ENCODE measurements around the gene MYO5B. TPM values are rescaled to one million over a fixed set of nuclear protein-coding genes. Genes with fewer than 3 reads are reported as not detected.

MYO5B gene
- total and polyA plus RNA-seq, 2 donors (not counting 1 experiment from before 2014, with no cell fraction given), result 0.30 to 1.7 TPM

- no peaks in the 10 kb centered on the region for H3K36me3 ChIP-seq (replicated peaks in 1 of 2; ENCODE audit: control extremely low read depth in 1 of 2, control insufficient read depth in 1 of 2, extremely low read depth in 1 of 2, insufficient read depth in 2 of 2, low read length in 1 of 2)
- H3K4me3 Mint-ChIP-seq, result no peak overlapping the region
- no peak overlapping the region for H3K4me3 ChIP-seq (ENCODE audit: control extremely low read depth in 1 of 5, extremely low read depth in 1 of 5, insufficient read depth in 1 of 5, low read depth in 2 of 5, low read length in 4 of 5)
- H4K20me1 ChIP-seq (ENCODE audit: control insufficient read depth, insufficient read depth, low read length, poor library complexity, severe bottlenecking), result no peaks in the 10 kb centered on the region
- no peaks in the 10 kb centered on the region for H3K9me3 ChIP-seq (ENCODE audit: control extremely low read depth in 1 of 3, control insufficient read depth in 2 of 3, insufficient read depth in 1 of 3, low read length in 2 of 3)
- H2AFZ ChIP-seq (ENCODE audit: insufficient read depth, low read depth, low read length, poor library complexity, severe bottlenecking), result no peak overlapping the region
- no peaks in the 10 kb centered on the region for H3K4me1 Mint-ChIP-seq
- no peaks in the 10 kb centered on the region for H3K79me2 ChIP-seq (ENCODE audit: control insufficient read depth, insufficient read depth, low read length)
- peaks cover 11% of the 10 kb centered on the region for H3K27me3 Mint-ChIP-seq
- no peak overlapping the region for H3K27ac ChIP-seq (ENCODE audit: low read length in 2 of 2)
- ATAC-seq (ENCODE audit: low read depth), result no peak
- no peak overlapping the region for H3K9ac ChIP-seq (ENCODE audit: low read length)
- no peaks in the 10 kb centered on the region for H3K4me1 ChIP-seq (ENCODE audit: control insufficient read depth in 2 of 2, insufficient read depth in 2 of 2, low read length in 2 of 2)
- TF ChIP-seq, protein P1, sequence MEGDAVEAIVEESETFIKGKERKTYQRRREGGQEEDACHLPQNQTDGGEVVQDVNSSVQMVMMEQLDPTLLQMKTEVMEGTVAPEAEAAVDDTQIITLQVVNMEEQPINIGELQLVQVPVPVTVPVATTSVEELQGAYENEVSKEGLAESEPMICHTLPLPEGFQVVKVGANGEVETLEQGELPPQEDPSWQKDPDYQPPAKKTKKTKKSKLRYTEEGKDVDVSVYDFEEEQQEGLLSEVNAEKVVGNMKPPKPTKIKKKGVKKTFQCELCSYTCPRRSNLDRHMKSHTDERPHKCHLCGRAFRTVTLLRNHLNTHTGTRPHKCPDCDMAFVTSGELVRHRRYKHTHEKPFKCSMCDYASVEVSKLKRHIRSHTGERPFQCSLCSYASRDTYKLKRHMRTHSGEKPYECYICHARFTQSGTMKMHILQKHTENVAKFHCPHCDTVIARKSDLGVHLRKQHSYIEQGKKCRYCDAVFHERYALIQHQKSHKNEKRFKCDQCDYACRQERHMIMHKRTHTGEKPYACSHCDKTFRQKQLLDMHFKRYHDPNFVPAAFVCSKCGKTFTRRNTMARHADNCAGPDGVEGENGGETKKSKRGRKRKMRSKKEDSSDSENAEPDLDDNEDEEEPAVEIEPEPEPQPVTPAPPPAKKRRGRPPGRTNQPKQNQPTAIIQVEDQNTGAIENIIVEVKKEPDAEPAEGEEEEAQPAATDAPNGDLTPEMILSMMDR (IDR thresholded peaks at IDR 0.05), result no peak
- no peak for TF ChIP-seq EZH2 (IDR thresholded peaks at IDR 0.05; ENCODE audit: borderline replicate concordance, insufficient read depth, low read depth, low read length, poor library complexity, severe bottlenecking)
- H3K27me3 ChIP-seq (replicated peaks in 1 of 4; ENCODE audit: control extremely low read depth in 1 of 4, control insufficient read depth in 3 of 4, insufficient read depth in 4 of 4, low read length in 3 of 4), result no peaks in the 10 kb centered on the region
- WGBS (ENCODE audit: insufficient coverage), result 98% methylated on average over 6 of the region's 7 CpGs
- no peak for DNase-seq
- ChIA-PET CTCF (interaction anchor here (1.6 kb wide), 1 partner anchor 342 kb away, joined by 3 read pairs; no protein-coding TSS in a partner anchor), POLR2A (no interaction called here)
- no peak overlapping the region for H3K4me2 ChIP-seq (replicated peaks; ENCODE audit: low read depth, low read length, poor library complexity, severe bottlenecking)
- no peaks in the 10 kb centered on the region for H3K9me3 Mint-ChIP-seq (ENCODE audit: insufficient read depth)
- H3K27ac Mint-ChIP-seq, result no peak overlapping the region
- intact Hi-C loops (cut with micrococcal nuclease), result no loop called here
These were observed 341.9 kb downstream of the MYO5B start for GRCh38 chr18:49853011-49853410.

GRCh38 chr18:49851624-49852023, 343.3 kb downstream of the MYO5B start:
- no peak overlapping the region for H3K4me3 ChIP-seq (ENCODE audit: control extremely low read depth in 1 of 5, extremely low read depth in 1 of 5, insufficient read depth in 1 of 5, low read depth in 2 of 5, low read length in 4 of 5)
- POLR2A ChIA-PET, result no interaction called here
- ATAC-seq (ENCODE audit: low read depth) (no peak), DNase-seq (no peak)
- no peak overlapping the region for H3K4me3 Mint-ChIP-seq
- H3K27ac ChIP-seq (ENCODE audit: low read length in 2 of 2), result no peak overlapping the region
- no peaks in the 10 kb centered on the region for H4K20me1 ChIP-seq (ENCODE audit: control insufficient read depth, insufficient read depth, low read length, poor library complexity, severe bottlenecking)
- peaks cover 17% of the 10 kb centered on the region for H3K27me3 Mint-ChIP-seq
- no peak overlapping the region for H3K27ac Mint-ChIP-seq
- TF ChIP-seq, protein P1 (IDR thresholded peaks at IDR 0.05), result no peak
- TF ChIP-seq EZH2 (IDR thresholded peaks at IDR 0.05; ENCODE audit: borderline replicate concordance, insufficient read depth, low read depth, low read length, poor library complexity, severe bottlenecking), result no peak
- no peaks in the 10 kb centered on the region for H3K4me1 Mint-ChIP-seq
- intact Hi-C loops (cut with micrococcal nuclease), result no loop called here
- 33% methylated on average over 1 of the region's 4 CpGs for WGBS (ENCODE audit: insufficient coverage)
- no peak overlapping the region for H2AFZ ChIP-seq (ENCODE audit: insufficient read depth, low read depth, low read length, poor library complexity, severe bottlenecking)
- H3K27me3 ChIP-seq (replicated peaks in 1 of 4; ENCODE audit: control extremely low read depth in 1 of 4, control insufficient read depth in 3 of 4, insufficient read depth in 4 of 4, low read length in 3 of 4), result no peaks in the 10 kb centered on the region
- H3K36me3 ChIP-seq (replicated peaks in 1 of 2; ENCODE audit: control extremely low read depth in 1 of 2, control insufficient read depth in 1 of 2, extremely low read depth in 1 of 2, insufficient read depth in 2 of 2, low read length in 1 of 2), result no peaks in the 10 kb centered on the region
- no peaks in the 10 kb centered on the region for H3K9me3 ChIP-seq (ENCODE audit: control extremely low read depth in 1 of 3, control insufficient read depth in 2 of 3, insufficient read depth in 1 of 3, low read length in 2 of 3)
- H3K4me1 ChIP-seq (ENCODE audit: control insufficient read depth in 2 of 2, insufficient read depth in 2 of 2, low read length in 2 of 2), result no peaks in the 10 kb centered on the region
- no peak overlapping the region for H3K4me2 ChIP-seq (replicated peaks; ENCODE audit: low read depth, low read length, poor library complexity, severe bottlenecking)
- CTCF ChIA-PET, result interaction anchor here (1.6 kb wide), 1 partner anchor 341 kb away, joined by 3 read pairs; no protein-coding TSS in a partner anchor
- no peaks in the 10 kb centered on the region for H3K79me2 ChIP-seq (ENCODE audit: control insufficient read depth, insufficient read depth, low read length)
- no peaks in the 10 kb centered on the region for H3K9me3 Mint-ChIP-seq (ENCODE audit: insufficient read depth)
- H3K9ac ChIP-seq (ENCODE audit: low read length), result no peak overlapping the region

Measured in B cell (primary cell).